SK-N-SH (cell line): Measurements from ENCODE around the gene TMEM30A. TPM values are rescaled to one million over a fixed set of nuclear protein-coding genes. Genes with fewer than 3 reads are reported as not detected.

Experiments
- CTCF ChIA-PET: fragments of 300-600, 350-600 bp; formaldehyde crosslinking; extraction: SDS; loops from one replicate; lab custom pipeline; 2021; lab: Yijun Ruan, JAX
- POLR2A ChIA-PET: fragments of 350-600 bp; sonication (Branson Sonifier 250); formaldehyde crosslinking; extraction: SDS; loops from one replicate; lab custom pipeline; 2020; ENCODE audit warnings: antibody characterized with exemption, inconsistent platforms; lab: Yijun Ruan, JAX
- DNase-seq: peaks from one replicate; pipeline ENCODE4 v3.0.0; 2012
- H2AFZ ChIP-seq: fragments of 200-600 bp; sonication (generic); 2 replicates; pipeline ENCODE4 v1.8.1; 2016; ENCODE audit warnings: antibody characterized with exemption, mild to moderate bottlenecking, low read depth
- H3F3A ChIP-seq: fragments of 200-600 bp; sonication (generic); replicated peaks from 2 replicates; pipeline ENCODE3; 2016; ENCODE audit warnings: antibody characterized with exemption, mild to moderate bottlenecking; ENCODE audit not compliant: insufficient read depth
- H3K27ac ChIP-seq, 2 experiments: fragments of 200-500 bp in 1 of 2; fragments of 200-600 bp in 1 of 2; sonication (Bioruptor generic) in 1 of 2; sonication (generic), shearing (Covaris generic) in 1 of 2; 2 replicates each; pipeline versions ENCODE4 v1.5.1 to v1.6.1; 2014 to 2016; ENCODE audit warnings: low read depth in 2 of 2, inconsistent platforms in 1 of 2, low read length in 1 of 2, mild to moderate bottlenecking in 1 of 2, mixed read lengths in 1 of 2
- H3K27me3 ChIP-seq: fragments of 200-600 bp; sonication (generic), shearing (Covaris generic); 2 replicates; pipeline ENCODE4 v1.6.1; 2016; ENCODE audit warnings: mixed run types; ENCODE audit not compliant: insufficient read depth
- H3K36me3 ChIP-seq, 2 experiments: fragments of 200-500 bp in 1 of 2; fragments of 200-600 bp in 1 of 2; sonication (Bioruptor generic) in 1 of 2; sonication (generic) in 1 of 2; replicated peaks in 1 of 2; 2 replicates each; pipeline versions ENCODE3 to v1.5.1; 2014 to 2016; ENCODE audit warnings: low read length in 1 of 2, mild to moderate bottlenecking in 1 of 2; ENCODE audit not compliant: insufficient read depth in 2 of 2, control insufficient read depth in 1 of 2
- H3K4me1 ChIP-seq, 2 experiments: fragments of 200-500 bp in 1 of 2; fragments of 200-600 bp in 1 of 2; sonication (Bioruptor generic) in 1 of 2; sonication (generic), shearing (Covaris generic) in 1 of 2; 2 replicates each; pipeline versions ENCODE4 v1.5.1 to v1.6.1; 2014 to 2016; ENCODE audit warnings: low read depth in 1 of 2, low read length in 1 of 2, mixed run types in 1 of 2; ENCODE audit not compliant: insufficient read depth in 2 of 2, control insufficient read depth in 1 of 2
- H3K4me2 ChIP-seq: fragments of 200-600 bp; sonication (generic), shearing (Covaris generic); 2 replicates; pipeline ENCODE4 v1.6.1; 2017; ENCODE audit warnings: mixed run types
- H3K4me3 ChIP-seq, 2 experiments: fragments of 200-500 bp in 1 of 2; fragments of 200-600 bp in 1 of 2; sonication (Bioruptor generic) in 1 of 2; sonication (generic), shearing (Covaris generic) in 1 of 2; 2 replicates each; pipeline versions ENCODE4 v1.5.1 to v1.8.1; 2014 to 2016; ENCODE audit warnings: low read depth in 2 of 2, inconsistent platforms in 1 of 2, low read length in 1 of 2, mild to moderate bottlenecking in 1 of 2, mixed read lengths in 1 of 2, moderate library complexity in 1 of 2
- H3K79me2 ChIP-seq: fragments of 200-600 bp; sonication (generic); 2 replicates; pipeline ENCODE4 v1.8.1; 2017; ENCODE audit warnings: mild to moderate bottlenecking; ENCODE audit not compliant: insufficient read depth
- H3K9ac ChIP-seq: fragments of 200-600 bp; sonication (generic); 2 replicates; pipeline ENCODE4 v1.6.1; 2017; ENCODE audit warnings: mixed run types
- H3K9me2 ChIP-seq: fragments of 200-600 bp; sonication (generic); 2 replicates; pipeline ENCODE4 v1.6.1; 2017; ENCODE audit warnings: mixed run types
- H3K9me3 ChIP-seq: fragments of 200-600 bp; sonication (generic); 2 replicates; pipeline ENCODE4 v1.6.1; 2017; ENCODE audit warnings: mixed run types, mild to moderate bottlenecking, moderate library complexity
- H4K20me1 ChIP-seq: fragments of 200-600 bp; sonication (generic); 2 replicates; pipeline ENCODE4 v1.6.1; 2017; ENCODE audit warnings: mild to moderate bottlenecking, mixed run types; ENCODE audit not compliant: insufficient read depth
- EP300 ChIP-seq, 2 experiments: IDR thresholded peaks; 2 replicates each; pipeline versions ENCODE4 v1.4.0 to v1.6.1; 2012; ENCODE audit warnings: borderline replicate concordance in 1 of 2, low read depth in 1 of 2, low read length in 1 of 2
- GABPA ChIP-seq: IDR thresholded peaks from 2 replicates; pipeline ENCODE4 v1.4.0; 2012; ENCODE audit warnings: low read depth, mild to moderate bottlenecking
- GATA2 ChIP-seq: sonication (generic); formaldehyde crosslinking; IDR thresholded peaks from 2 replicates; pipeline ENCODE4 v1.5.0; 2020; ENCODE audit warnings: mild to moderate bottlenecking, missing genetic modification reagents
- JUND ChIP-seq: IDR thresholded peaks from 2 replicates; pipeline ENCODE4 v1.4.0; 2012
- MEF2A ChIP-seq: IDR thresholded peaks from 2 replicates; pipeline ENCODE4 v1.4.0; 2012; ENCODE audit warnings: low read depth, borderline replicate concordance
- MXI1 ChIP-seq: IDR thresholded peaks from 2 replicates; pipeline ENCODE4 v1.6.1; 2012; ENCODE audit warnings: mild to moderate bottlenecking, low read depth, low read length, improper control_type of control experiment
- NRF1 ChIP-seq: IDR thresholded peaks from 2 replicates; pipeline ENCODE4 v1.6.1; 2012; ENCODE audit warnings: low read depth, mild to moderate bottlenecking, low read length
- RAD21 ChIP-seq: IDR thresholded peaks from 2 replicates; pipeline ENCODE4 v1.6.1; 2012; ENCODE audit warnings: mild to moderate bottlenecking, low read length
- SIN3A ChIP-seq: IDR thresholded peaks from 2 replicates; pipeline ENCODE4 v1.6.1; 2012; ENCODE audit warnings: low read depth, mild to moderate bottlenecking, low read length, moderate library complexity, borderline replicate concordance
- TAF1 ChIP-seq: IDR thresholded peaks from 2 replicates; pipeline ENCODE4 v1.6.1; 2012; ENCODE audit warnings: low read depth, mild to moderate bottlenecking, low read length, moderate library complexity, borderline replicate concordance
- TCF12 ChIP-seq: IDR thresholded peaks from 2 replicates; pipeline ENCODE4 v1.4.0; 2012
- TEAD4 ChIP-seq: IDR thresholded peaks from 2 replicates; pipeline ENCODE4 v1.4.0; 2012; ENCODE audit warnings: mild to moderate bottlenecking, borderline replicate concordance; ENCODE audit not compliant: insufficient read depth
- YY1 ChIP-seq: IDR thresholded peaks from 2 replicates; pipeline ENCODE4 v1.4.0; 2012; ENCODE audit warnings: low read depth, mild to moderate bottlenecking
- polyA plus RNA-seq, 3 experiments: library from polyadenylated mRNA; depleted of rRNA; stranded (reverse); fragments of >200 nt; gene quantifications; 2 replicates each; pipeline ENCODE4 v1.2.3, GENCODE V29; 2012
- TF ChIP-seq, protein P1 (sequence below): fragments of 150-350 bp; IDR thresholded peaks from 2 replicates; pipeline ENCODE4 v1.6.1; 2017; ENCODE audit warnings: antibody characterized with exemption, low read length, low read depth, borderline replicate concordance
- TF ChIP-seq, protein P2 (sequence below): IDR thresholded peaks from 2 replicates; pipeline ENCODE4 v1.4.0; 2012; ENCODE audit warnings: low read depth, borderline replicate concordance
- TF ChIP-seq, protein P3 (sequence below): IDR thresholded peaks from 2 replicates; pipeline ENCODE4 v1.4.0; 2012; ENCODE audit warnings: low read depth
- TF ChIP-seq, protein P4 (sequence below): fragments of 150-350 bp; IDR thresholded peaks from 2 replicates; pipeline ENCODE4 v1.6.1; 2016; ENCODE audit warnings: mild to moderate bottlenecking, low read depth, low read length
- TF ChIP-seq, protein P5 (sequence below): fragments of 200-600 bp; sonication (generic); IDR thresholded peaks from 2 replicates; pipeline ENCODE4 v1.6.1; 2017; ENCODE audit warnings: antibody characterized with exemption, mild to moderate bottlenecking, moderate library complexity
- TF ChIP-seq, protein P6 (sequence below): IDR thresholded peaks from 2 replicates; pipeline ENCODE4 v1.4.0; 2012; ENCODE audit warnings: low read depth, borderline replicate concordance

Gene TMEM30A
- polyA plus RNA-seq, 1 of the 3 experiments (the other 2 are of a cell fraction): 22.8 TPM

DNA sequence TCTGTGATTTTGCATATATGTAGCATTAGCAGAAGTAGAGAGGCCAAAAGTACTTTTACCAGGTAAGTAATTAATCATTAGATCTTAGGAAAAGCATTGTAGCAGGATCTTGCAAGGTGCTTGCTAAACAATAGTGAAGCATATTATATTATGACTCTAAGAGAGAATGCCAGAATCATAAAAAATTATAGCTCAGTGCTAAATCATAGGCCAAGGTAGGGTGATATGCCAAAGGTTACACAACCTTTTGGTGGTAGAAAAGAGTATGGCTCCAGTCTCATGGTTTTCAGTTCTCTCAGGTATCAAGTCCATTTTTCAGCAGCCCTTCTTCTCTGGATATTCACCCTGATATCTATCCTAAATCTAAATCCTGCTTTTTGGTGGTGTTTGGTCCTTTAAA lies 16.9 kb upstream of the TMEM30A start:
- no peak for TF ChIP-seq MXI1
- TF ChIP-seq SIN3A: no peak
- no peak for TF ChIP-seq MEF2A
- TF ChIP-seq TCF12: no peak
- no peak for TF ChIP-seq TEAD4
- TF ChIP-seq, protein P1, sequence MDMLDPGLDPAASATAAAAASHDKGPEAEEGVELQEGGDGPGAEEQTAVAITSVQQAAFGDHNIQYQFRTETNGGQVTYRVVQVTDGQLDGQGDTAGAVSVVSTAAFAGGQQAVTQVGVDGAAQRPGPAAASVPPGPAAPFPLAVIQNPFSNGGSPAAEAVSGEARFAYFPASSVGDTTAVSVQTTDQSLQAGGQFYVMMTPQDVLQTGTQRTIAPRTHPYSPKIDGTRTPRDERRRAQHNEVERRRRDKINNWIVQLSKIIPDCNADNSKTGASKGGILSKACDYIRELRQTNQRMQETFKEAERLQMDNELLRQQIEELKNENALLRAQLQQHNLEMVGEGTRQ: no peak
- TF ChIP-seq EP300 (IDR thresholded peaks at IDR 0.05; ENCODE audit: borderline replicate concordance in 1 of 2, low read depth in 1 of 2, low read length in 1 of 2): no peak
- TF ChIP-seq RAD21: no peak
- TF ChIP-seq, protein P2, sequence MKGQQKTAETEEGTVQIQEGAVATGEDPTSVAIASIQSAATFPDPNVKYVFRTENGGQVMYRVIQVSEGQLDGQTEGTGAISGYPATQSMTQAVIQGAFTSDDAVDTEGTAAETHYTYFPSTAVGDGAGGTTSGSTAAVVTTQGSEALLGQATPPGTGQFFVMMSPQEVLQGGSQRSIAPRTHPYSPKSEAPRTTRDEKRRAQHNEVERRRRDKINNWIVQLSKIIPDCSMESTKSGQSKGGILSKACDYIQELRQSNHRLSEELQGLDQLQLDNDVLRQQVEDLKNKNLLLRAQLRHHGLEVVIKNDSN: no peak
- TF ChIP-seq NRF1: no peak
- TF ChIP-seq, protein P3, sequence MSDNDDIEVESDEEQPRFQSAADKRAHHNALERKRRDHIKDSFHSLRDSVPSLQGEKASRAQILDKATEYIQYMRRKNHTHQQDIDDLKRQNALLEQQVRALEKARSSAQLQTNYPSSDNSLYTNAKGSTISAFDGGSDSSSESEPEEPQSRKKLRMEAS: no peak
- TF ChIP-seq, protein P4, sequence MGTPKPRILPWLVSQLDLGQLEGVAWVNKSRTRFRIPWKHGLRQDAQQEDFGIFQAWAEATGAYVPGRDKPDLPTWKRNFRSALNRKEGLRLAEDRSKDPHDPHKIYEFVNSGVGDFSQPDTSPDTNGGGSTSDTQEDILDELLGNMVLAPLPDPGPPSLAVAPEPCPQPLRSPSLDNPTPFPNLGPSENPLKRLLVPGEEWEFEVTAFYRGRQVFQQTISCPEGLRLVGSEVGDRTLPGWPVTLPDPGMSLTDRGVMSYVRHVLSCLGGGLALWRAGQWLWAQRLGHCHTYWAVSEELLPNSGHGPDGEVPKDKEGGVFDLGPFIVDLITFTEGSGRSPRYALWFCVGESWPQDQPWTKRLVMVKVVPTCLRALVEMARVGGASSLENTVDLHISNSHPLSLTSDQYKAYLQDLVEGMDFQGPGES: no peak
- no peak for TF ChIP-seq TAF1
- TF ChIP-seq GATA2: no peak
- TF ChIP-seq JUND: no peak
- no peak for TF ChIP-seq YY1
- TF ChIP-seq, protein P5, sequence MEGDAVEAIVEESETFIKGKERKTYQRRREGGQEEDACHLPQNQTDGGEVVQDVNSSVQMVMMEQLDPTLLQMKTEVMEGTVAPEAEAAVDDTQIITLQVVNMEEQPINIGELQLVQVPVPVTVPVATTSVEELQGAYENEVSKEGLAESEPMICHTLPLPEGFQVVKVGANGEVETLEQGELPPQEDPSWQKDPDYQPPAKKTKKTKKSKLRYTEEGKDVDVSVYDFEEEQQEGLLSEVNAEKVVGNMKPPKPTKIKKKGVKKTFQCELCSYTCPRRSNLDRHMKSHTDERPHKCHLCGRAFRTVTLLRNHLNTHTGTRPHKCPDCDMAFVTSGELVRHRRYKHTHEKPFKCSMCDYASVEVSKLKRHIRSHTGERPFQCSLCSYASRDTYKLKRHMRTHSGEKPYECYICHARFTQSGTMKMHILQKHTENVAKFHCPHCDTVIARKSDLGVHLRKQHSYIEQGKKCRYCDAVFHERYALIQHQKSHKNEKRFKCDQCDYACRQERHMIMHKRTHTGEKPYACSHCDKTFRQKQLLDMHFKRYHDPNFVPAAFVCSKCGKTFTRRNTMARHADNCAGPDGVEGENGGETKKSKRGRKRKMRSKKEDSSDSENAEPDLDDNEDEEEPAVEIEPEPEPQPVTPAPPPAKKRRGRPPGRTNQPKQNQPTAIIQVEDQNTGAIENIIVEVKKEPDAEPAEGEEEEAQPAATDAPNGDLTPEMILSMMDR: no peak
- no peak for TF ChIP-seq GABPA
- TF ChIP-seq, protein P6, sequence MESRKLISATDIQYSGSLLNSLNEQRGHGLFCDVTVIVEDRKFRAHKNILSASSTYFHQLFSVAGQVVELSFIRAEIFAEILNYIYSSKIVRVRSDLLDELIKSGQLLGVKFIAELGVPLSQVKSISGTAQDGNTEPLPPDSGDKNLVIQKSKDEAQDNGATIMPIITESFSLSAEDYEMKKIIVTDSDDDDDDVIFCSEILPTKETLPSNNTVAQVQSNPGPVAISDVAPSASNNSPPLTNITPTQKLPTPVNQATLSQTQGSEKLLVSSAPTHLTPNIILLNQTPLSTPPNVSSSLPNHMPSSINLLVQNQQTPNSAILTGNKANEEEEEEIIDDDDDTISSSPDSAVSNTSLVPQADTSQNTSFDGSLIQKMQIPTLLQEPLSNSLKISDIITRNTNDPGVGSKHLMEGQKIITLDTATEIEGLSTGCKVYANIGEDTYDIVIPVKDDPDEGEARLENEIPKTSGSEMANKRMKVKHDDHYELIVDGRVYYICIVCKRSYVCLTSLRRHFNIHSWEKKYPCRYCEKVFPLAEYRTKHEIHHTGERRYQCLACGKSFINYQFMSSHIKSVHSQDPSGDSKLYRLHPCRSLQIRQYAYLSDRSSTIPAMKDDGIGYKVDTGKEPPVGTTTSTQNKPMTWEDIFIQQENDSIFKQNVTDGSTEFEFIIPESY: no peak
- Histone ChIP-seq H3K9ac (no peak overlapping the region), H3K9me3 (no peaks in the 10 kb centered on the region), H2AFZ (no peak overlapping the region), H3K27ac (no peak overlapping the region), H3K9me2 (no peaks in the 10 kb centered on the region), H3K4me3 (no peak overlapping the region), H3K4me2 (no peak overlapping the region), H3K79me2 (no peaks in the 10 kb centered on the region), H3F3A (no peaks in the 10 kb centered on the region), H3K4me1 (peaks cover 0 to 2% of the 10 kb centered on the region in 2 experiments; a peak in 2 of 4 replicates), H4K20me1 (no peaks in the 10 kb centered on the region), H3K27me3 (no peaks in the 10 kb centered on the region), H3K36me3 (no peaks in the 10 kb centered on the region)
- ChIA-PET POLR2A (no interaction called here), CTCF (interaction anchor here (1.0 to 2.8 kb wide), 4 partner anchors 10 to 226 kb away, joined by 3 to 9 read pairs (median 3); no protein-coding TSS in a partner anchor)
- DNase-seq: no peak
